ENCODE measurements around the gene UGT1A7.

The UGT1A7 gene

GRCh38 chr2:233819884-233820773 is 138.4 kb downstream of the UGT1A7 start:
- no peak for FAIRE-seq

GRCh38 chr2:233820774-233821105 is 139.0 kb downstream of the UGT1A7 start:
- no peak for FAIRE-seq

- FAIRE-seq: no peak
These were observed 139.5 kb downstream of the UGT1A7 start for GRCh38 chr2:233821196-233821595.

- FAIRE-seq: no peak
These were observed 140.0 kb downstream of the UGT1A7 start for GRCh38 chr2:233821709-233822100.

GRCh38 chr2:233822101-233822771 is 140.5 kb downstream of the UGT1A7 start:
- FAIRE-seq: no peak

Data from endometrium (tissue), 2 donors.